ENCODE results near the gene MPDU1. TPM values are rescaled to one million over a fixed set of nuclear protein-coding genes. Genes with fewer than 3 reads are reported as not detected.

MPDU1 gene
- total RNA-seq, 1 donor from 2014 or later = 35.9 TPM

- Mint-ChIP-seq H3K9me3 (ENCODE audit: low read depth) (no peaks in the 10 kb centered on the region), H3K36me3 (ENCODE audit: low read depth) (no peaks in the 10 kb centered on the region), H3K4me3 (ENCODE audit: unreplicated experiment) (peak within 1 kb of the TSS; percentile 89), H3K27ac (ENCODE audit: unreplicated experiment) (peak within 1 kb of the TSS; percentile 98), H3K27me3 (ENCODE audit: low read depth) (no peaks in the 10 kb centered on the region), H3K4me1 (ENCODE audit: low read depth) (peaks cover 36% of the 10 kb centered on the region)
- TF ChIP-seq CTCF (IDR thresholded peaks at IDR 0.05) = no peak
- DNase-seq (ENCODE audit: low spot score) = peak; percentile 98
These were observed 22.0 kb upstream of the MPDU1 start, which contains the start of gene SENP3 for GRCh38 chr17:7561589-7562207. SENP3 (plus strand) TSS chr17:7561919; CDS start chr17:7563077, 1,158 bp downstream.

GRCh38 chr17:7562208-7562605 lies 21.4 kb upstream of the MPDU1 start:
- peaks cover 36% of the 10 kb centered on the region for H3K4me1 Mint-ChIP-seq (ENCODE audit: low read depth)
- no peaks in the 10 kb centered on the region for H3K9me3 Mint-ChIP-seq (ENCODE audit: low read depth)
- H3K36me3 Mint-ChIP-seq (ENCODE audit: low read depth) = no peaks in the 10 kb centered on the region
- H3K27me3 Mint-ChIP-seq (ENCODE audit: low read depth) = no peaks in the 10 kb centered on the region
- no peak for TF ChIP-seq CTCF (IDR thresholded peaks at IDR 0.05)
- H3K4me3 Mint-ChIP-seq (ENCODE audit: unreplicated experiment) = peak overlapping the region; percentile 89
- DNase-seq (ENCODE audit: low spot score) = no peak
- peak overlapping the region; percentile 88 for H3K27ac Mint-ChIP-seq (ENCODE audit: unreplicated experiment)

DNA sequence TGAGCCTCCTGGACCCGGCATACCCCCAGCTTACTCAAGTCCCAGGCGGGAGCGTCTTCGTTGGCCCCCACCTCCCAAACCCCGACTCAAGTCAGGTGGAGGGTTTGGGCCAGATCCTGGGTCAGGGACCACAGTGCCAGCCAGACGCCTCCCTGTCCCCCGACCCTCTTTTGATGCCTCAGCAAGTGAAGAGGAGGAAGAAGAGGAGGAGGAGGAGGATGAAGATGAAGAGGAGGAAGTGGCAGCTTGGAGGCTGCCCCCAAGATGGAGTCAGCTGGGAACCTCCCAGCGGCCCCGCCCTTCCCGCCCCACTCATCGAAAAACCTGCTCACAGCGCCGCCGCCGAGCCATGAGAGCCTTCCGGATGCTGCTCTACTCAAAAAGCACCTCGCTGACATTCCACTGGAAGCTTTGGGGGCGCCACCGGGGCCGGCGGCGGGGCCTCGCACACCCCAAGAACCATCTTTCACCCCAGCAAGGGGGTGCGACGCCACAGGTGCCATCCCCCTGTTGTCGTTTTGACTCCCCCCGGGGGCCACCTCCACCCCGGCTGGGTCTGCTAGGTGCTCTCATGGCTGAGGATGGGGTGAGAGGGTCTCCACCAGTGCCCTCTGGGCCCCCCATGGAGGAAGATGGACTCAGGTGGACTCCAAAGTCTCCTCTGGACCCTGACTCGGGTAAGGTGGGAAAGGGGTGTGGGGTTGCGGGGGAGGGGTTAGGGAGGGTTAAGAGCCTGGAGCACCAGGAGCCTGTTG lies 20.4 kb upstream of the MPDU1 start:
- TF ChIP-seq CTCF (IDR thresholded peaks at IDR 0.05) = no peak
- H3K4me3 Mint-ChIP-seq (ENCODE audit: unreplicated experiment) = peak overlapping the region; percentile 89
- peaks cover 30% of the 10 kb centered on the region for H3K4me1 Mint-ChIP-seq (ENCODE audit: low read depth)
- no peaks in the 10 kb centered on the region for H3K9me3 Mint-ChIP-seq (ENCODE audit: low read depth)
- no peak for DNase-seq (ENCODE audit: low spot score)
- H3K36me3 Mint-ChIP-seq (ENCODE audit: low read depth) = peaks cover 4% of the 10 kb centered on the region
- H3K27me3 Mint-ChIP-seq (ENCODE audit: low read depth) = no peaks in the 10 kb centered on the region
- no peak overlapping the region for H3K27ac Mint-ChIP-seq (ENCODE audit: unreplicated experiment)

- TF ChIP-seq CTCF (IDR thresholded peaks at IDR 0.05) = no peak
- no peak overlapping the region for H3K4me3 Mint-ChIP-seq (ENCODE audit: unreplicated experiment)
- H3K27ac Mint-ChIP-seq (ENCODE audit: unreplicated experiment) = no peak overlapping the region
- DNase-seq (ENCODE audit: low spot score) = no peak
- no peaks in the 10 kb centered on the region for H3K9me3 Mint-ChIP-seq (ENCODE audit: low read depth)
- H3K36me3 Mint-ChIP-seq (ENCODE audit: low read depth) = peaks cover 26% of the 10 kb centered on the region
- H3K27me3 Mint-ChIP-seq (ENCODE audit: low read depth) = no peaks in the 10 kb centered on the region
- H3K4me1 Mint-ChIP-seq (ENCODE audit: low read depth) = peaks cover 14% of the 10 kb centered on the region
These were observed 14.1 kb upstream of the MPDU1 start for GRCh38 chr17:7569571-7569970.

GRCh38 chr17:7570351-7570750 lies 13.3 kb upstream of the MPDU1 start:
- Mint-ChIP-seq H3K9me3 (ENCODE audit: low read depth) (no peaks in the 10 kb centered on the region), H3K4me3 (ENCODE audit: unreplicated experiment) (no peak overlapping the region), H3K4me1 (ENCODE audit: low read depth) (peaks cover 21% of the 10 kb centered on the region), H3K27me3 (ENCODE audit: low read depth) (no peaks in the 10 kb centered on the region), H3K27ac (ENCODE audit: unreplicated experiment) (peak overlapping the region; percentile 57), H3K36me3 (ENCODE audit: low read depth) (peaks cover 31% of the 10 kb centered on the region)
- DNase-seq (ENCODE audit: low spot score) = no peak
- no peak for TF ChIP-seq CTCF (IDR thresholded peaks at IDR 0.05)
